Stomach smooth muscle (tissue), 2 donors: ENCODE results near the gene GNS.
A peak's percentile ranks its signal among the peaks of the same experiment; 100 is the strongest.

Experiments used
- H3K27ac ChIP-seq: one replicate; pipeline ENCODE4 v1.7.0; 2013; ENCODE audit warnings: mild to moderate bottlenecking, low read length, inconsistent platforms
- H3K27me3 ChIP-seq, 2 donors: one replicate each; pipeline ENCODE4 v1.7.0; 2013; ENCODE audit warnings: low read length in 2 of 2; ENCODE audit not compliant: insufficient read depth in 2 of 2, control insufficient read depth in 1 of 2
- H3K36me3 ChIP-seq, 2 donors: one replicate each; pipeline ENCODE4 v1.7.0; 2013; ENCODE audit warnings: low read length in 2 of 2; ENCODE audit not compliant: control insufficient read depth in 2 of 2, insufficient read depth in 2 of 2
- H3K4me1 ChIP-seq: one replicate; pipeline ENCODE4 v1.7.0; 2013; ENCODE audit warnings: low read length; ENCODE audit not compliant: control insufficient read depth, insufficient read depth
- H3K4me3 ChIP-seq, 2 donors: one replicate each; pipeline ENCODE4 v1.7.0; 2013; ENCODE audit warnings: low read length in 2 of 2
- H3K9ac ChIP-seq, 2 donors: one replicate each; pipeline ENCODE4 v1.7.0; 2013; ENCODE audit warnings: low read length in 2 of 2, mild to moderate bottlenecking in 1 of 2
- H3K9me3 ChIP-seq, 2 donors: one replicate each; pipeline ENCODE4 v1.7.0; 2013; ENCODE audit warnings: low read length in 2 of 2; ENCODE audit not compliant: control insufficient read depth in 2 of 2
- donor health status: healthy.
- donor health status: Pancreatic carcinoma.

GNS gene

DNA sequence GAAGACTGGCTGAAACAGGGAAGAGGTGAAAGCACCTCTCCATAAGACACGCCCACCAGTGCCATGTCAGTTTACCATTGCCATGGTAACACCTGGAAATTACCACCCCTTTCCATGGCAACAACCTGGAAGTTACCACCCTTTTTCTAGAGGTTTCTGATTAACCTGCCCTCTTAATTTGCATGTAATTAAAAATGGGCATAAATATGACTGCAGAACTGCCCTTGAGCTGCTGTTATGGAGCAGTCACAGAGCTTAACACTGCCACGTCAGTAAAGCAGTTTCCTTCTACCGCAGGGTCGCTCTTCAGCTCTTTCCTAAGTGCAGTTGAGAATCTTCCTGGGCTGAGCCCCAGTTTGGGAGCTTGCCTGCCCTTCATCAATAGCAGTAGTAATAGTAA, 93.7 kb downstream of the GNS start:
- Histone ChIP-seq H3K4me3 (peak overlapping the region; percentile 31 to 32), H3K27me3 (no peaks in the 10 kb centered on the region), H3K36me3 (no peaks in the 10 kb centered on the region), H3K4me1 (peaks cover 50% of the 10 kb centered on the region), H3K27ac (peak overlapping the region; percentile 6), H3K9ac (peak overlapping the region in 1 of 2 donors; percentile 21), H3K9me3 (no peaks in the 10 kb centered on the region)
